Activated CD4-positive, alpha-beta T cell treated with anti-CD3 and anti-CD28 coated beads, Interleukin-2, amount 10 ng/mL, durations not matched to agents 7 days and 5 days (primary cell): ENCODE results near the gene PPFIA4. TPM values are rescaled to one million over a fixed set of nuclear protein-coding genes. Genes with fewer than 3 reads are reported as not detected.
"Not testable (repeated sequence)": the region's sequence is repeated elsewhere in the genome, so short reads cannot be mapped to it uniquely, and the experiment has no call there.

ENCODE experiments used
- CTCF ChIA-PET: fragments of 350-600 bp; sonication (Branson Sonifier 250); formaldehyde crosslinking; loops from one replicate; lab custom pipeline; 2021; ENCODE audit warnings: antibody characterized with exemption; lab: Charles Lee
- POLR2A ChIA-PET: fragments of 350-600 bp; sonication (Branson Sonifier 250); formaldehyde crosslinking; loops from one replicate; lab custom pipeline; 2021; ENCODE audit warnings: antibody characterized with exemption; lab: Charles Lee
- DNase-seq: peaks from one replicate; pipeline ENCODE4 v3.0.0-alpha.2; 2020
- H3K27ac Mint-ChIP-seq: one replicate; pipeline ENCODE4 v1.8.0; 2021; ENCODE audit warnings: mild to moderate bottlenecking, moderate library complexity, mixed read lengths
- H3K27me3 Mint-ChIP-seq: one replicate; pipeline ENCODE4 v1.8.0; 2021; ENCODE audit warnings: mixed read lengths
- H3K36me3 Mint-ChIP-seq: one replicate; pipeline ENCODE4 v1.8.0; 2021; ENCODE audit warnings: low read depth, mixed read lengths
- H3K4me1 Mint-ChIP-seq: one replicate; pipeline ENCODE4 v1.8.0; 2021; ENCODE audit warnings: mixed read lengths
- H3K4me3 Mint-ChIP-seq: one replicate; pipeline ENCODE4 v1.8.0; 2021; ENCODE audit warnings: mild to moderate bottlenecking, moderate library complexity, mixed read lengths
- H3K9me3 Mint-ChIP-seq: one replicate; pipeline ENCODE4 v1.8.0; 2021; ENCODE audit warnings: mixed read lengths
- total RNA-seq, 2 experiments: library from RNA; stranded (reverse); gene quantifications; one replicate each; pipeline ENCODE4 v1.2.3, GENCODE V29; 2021

The PPFIA4 gene
- total RNA-seq = 10 to 100 TPM; 13.7 to 16.1 TPM

DNA sequence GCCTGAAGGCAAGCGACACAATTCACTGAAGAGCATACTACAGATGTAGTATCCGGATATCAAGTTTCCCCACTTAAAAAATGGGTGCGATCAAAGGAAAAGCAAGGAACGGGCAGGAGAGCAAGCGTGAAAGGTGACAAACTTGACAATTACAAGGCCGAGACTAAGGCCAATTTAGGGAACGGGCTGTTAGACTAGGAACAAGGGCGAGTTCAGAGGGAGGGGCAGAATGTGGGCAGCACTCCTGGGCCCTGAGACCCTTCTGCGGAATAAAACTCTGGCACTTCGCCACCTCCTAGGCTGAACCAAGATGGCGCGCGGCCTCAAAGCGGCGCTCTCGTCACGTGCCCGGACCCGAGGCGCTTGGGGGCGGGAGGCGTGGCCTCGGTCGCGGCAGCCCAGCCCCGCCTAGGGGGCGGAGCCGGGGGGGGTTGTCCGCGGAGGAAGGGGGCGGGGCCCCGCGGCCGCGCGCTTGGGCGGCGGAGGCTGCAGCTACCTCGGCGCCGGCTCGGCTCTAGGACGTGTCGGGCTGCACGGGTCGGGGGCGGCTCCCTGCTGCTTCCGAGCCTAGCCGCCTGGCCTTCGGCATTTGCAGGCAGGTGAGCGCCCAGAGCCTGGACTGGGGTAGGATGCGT lies at the start of gene PPFIA4:
TSS of gene PPFIA4 (plus strand) at position 461 of the 635 bp plus-strand sequence. CDS start 12,518 bp downstream, outside the sequence.
- POLR2A ChIA-PET = interaction anchor here (0.6 to 0.7 kb wide), 3 partner anchors 15 to 871 kb away, joined by 3 to 4 read pairs (median 3); partner anchors contain the start of gene TMEM183A
- Mint-ChIP-seq H3K36me3 (peaks cover 34% of the 10 kb centered on the region), H3K27me3 (peaks cover 2% of the 10 kb centered on the region), H3K9me3 (peaks cover 4% of the 10 kb centered on the region), H3K4me3 (peak within 1 kb of the TSS; percentile 67), H3K27ac (peak within 1 kb of the TSS; percentile 83), H3K4me1 (peaks cover 21% of the 10 kb centered on the region)
- peak; percentile 86 for DNase-seq
- CTCF ChIA-PET = interaction anchor here (1.0 to 3.2 kb wide), 4 partner anchors 9 to 247 kb away, joined by 3 to 25 read pairs (median 4); partner anchors contain the start of gene TMEM183A

DNA sequence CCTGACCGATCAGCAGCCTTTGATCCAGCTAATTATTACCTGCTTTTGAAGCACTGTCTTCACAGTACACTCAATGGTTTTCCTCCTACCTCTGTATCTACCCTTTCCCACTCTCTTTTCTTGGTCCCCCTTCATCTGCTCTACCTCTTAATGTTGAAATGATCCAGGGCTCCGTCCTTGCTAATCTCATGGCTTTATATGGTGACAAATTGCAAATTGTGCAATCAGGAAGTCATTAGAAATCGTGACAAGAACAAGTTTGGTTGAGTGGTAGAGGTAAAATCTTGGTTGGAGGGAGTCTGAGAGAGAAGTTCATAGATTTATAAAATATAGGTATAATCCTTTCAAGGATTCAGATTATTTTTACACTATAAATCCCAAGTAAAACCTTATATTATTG lies 49.7 kb upstream of the PPFIA4 start:
- no peaks in the 10 kb centered on the region for H3K36me3 Mint-ChIP-seq
- ChIA-PET POLR2A (no interaction called here), CTCF (interaction anchor here (0.6 kb wide), 1 partner anchor 195 kb away, joined by 3 read pairs; no protein-coding TSS in a partner anchor)
- no peaks in the 10 kb centered on the region for H3K9me3 Mint-ChIP-seq
- H3K27me3 Mint-ChIP-seq = peaks cover 37% of the 10 kb centered on the region
- no peaks in the 10 kb centered on the region for H3K4me1 Mint-ChIP-seq
- no peak overlapping the region for H3K4me3 Mint-ChIP-seq
- H3K27ac Mint-ChIP-seq = no peak overlapping the region
- no peak for DNase-seq

- no peak overlapping the region for H3K27ac Mint-ChIP-seq
- H3K4me3 Mint-ChIP-seq = no peak overlapping the region
- no peaks in the 10 kb centered on the region for H3K4me1 Mint-ChIP-seq
- H3K27me3 Mint-ChIP-seq = peaks cover 30% of the 10 kb centered on the region
- POLR2A ChIA-PET = no interaction called here
- DNase-seq = no peak
- CTCF ChIA-PET = interaction anchor here (1.7 kb wide), 1 partner anchor 11 kb away, joined by 6 read pairs; no protein-coding TSS in a partner anchor
- no peaks in the 10 kb centered on the region for H3K9me3 Mint-ChIP-seq
- H3K36me3 Mint-ChIP-seq = no peaks in the 10 kb centered on the region
These were observed 46.8 kb upstream of the PPFIA4 start for GRCh38 chr1:202979459-202979858.

DNA sequence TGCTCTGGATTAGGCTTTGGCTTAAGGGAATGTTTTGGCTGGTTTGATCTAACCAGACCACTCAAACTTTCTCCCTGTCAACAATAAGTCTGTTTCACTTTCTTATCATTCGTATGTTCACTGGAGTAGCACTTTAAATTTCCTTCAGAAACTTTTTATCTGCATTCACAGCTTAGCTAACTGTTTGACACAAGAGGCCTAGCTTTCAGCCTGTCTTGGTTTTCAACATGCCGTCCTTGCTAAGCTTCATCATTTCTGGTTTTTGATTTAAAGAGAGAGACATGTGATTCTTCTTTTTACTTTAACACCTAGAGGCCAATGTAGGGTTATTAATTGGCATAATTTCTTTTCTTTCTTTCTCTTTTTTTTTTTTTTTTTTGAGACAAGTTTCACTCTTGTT lies 44.4 kb upstream of the PPFIA4 start:
- Mint-ChIP-seq H3K27me3 (peaks cover 24% of the 10 kb centered on the region), H3K9me3 (no peaks in the 10 kb centered on the region), H3K27ac (no peak overlapping the region), H3K36me3 (no peaks in the 10 kb centered on the region), H3K4me1 (peaks cover 1% of the 10 kb centered on the region), H3K4me3 (no peak overlapping the region)
- ChIA-PET CTCF (interaction anchor here (0.6 to 0.9 kb wide), 3 partner anchors 15 to 79 kb away, joined by 3 to 4 read pairs (median 3); partner anchors contain the start of gene CYB5R1), POLR2A (no interaction called here)
- no peak for DNase-seq

DNA sequence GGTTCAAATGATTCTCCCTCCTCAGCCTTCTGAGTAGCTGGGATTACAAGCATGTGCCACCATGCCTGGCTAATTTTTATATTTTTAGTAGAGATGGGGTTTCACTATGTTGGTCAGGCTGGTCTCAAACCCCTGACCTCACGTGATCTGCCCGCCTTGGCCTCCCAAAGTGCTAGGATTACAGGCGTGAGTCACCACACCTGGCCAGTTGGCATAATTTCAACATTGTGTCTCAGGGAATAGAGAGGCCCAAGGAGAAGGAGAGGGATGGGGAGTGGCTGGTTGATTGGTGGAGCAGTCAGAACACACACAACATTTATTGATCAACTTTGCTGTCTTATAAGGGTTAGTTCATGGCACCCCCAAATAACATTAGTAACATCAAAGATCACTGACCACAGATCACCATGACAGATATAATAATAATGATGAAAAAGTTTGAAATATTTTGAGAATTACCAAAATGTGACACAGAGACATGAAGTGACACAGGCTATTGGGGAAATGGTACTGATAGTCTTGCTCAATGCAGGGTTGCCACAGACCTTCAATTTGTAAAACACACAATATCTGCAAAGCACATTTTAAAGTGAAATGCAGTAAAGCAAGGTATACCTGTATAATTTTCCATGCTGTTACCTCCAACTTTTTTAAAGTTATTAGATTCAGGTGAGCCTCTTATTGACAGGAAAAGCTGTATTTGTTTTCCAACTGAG lies 43.4 kb upstream of the PPFIA4 start:
- Mint-ChIP-seq H3K36me3 (no peaks in the 10 kb centered on the region), H3K9me3 (no peaks in the 10 kb centered on the region), H3K4me3 (no peak overlapping the region), H3K4me1 (peaks cover 1% of the 10 kb centered on the region), H3K27ac (no peak overlapping the region), H3K27me3 (peaks cover 17% of the 10 kb centered on the region)
- CTCF ChIA-PET = interaction anchor here (0.6 to 0.8 kb wide), 2 partner anchors 16 to 62 kb away, joined by 3 to 4 read pairs; partner anchors contain the start of gene CYB5R1
- no peak for DNase-seq
- POLR2A ChIA-PET = interaction anchor here (0.7 kb wide), 1 partner anchor 97 kb away, joined by 8 read pairs; no protein-coding TSS in a partner anchor

GRCh38 chr1:202986120-202986519 lies 40.2 kb upstream of the PPFIA4 start:
- CTCF ChIA-PET, H3K4me1 Mint-ChIP-seq, H3K4me3 Mint-ChIP-seq, H3K9me3 Mint-ChIP-seq, POLR2A ChIA-PET, DNase-seq, H3K27ac Mint-ChIP-seq, H3K36me3 Mint-ChIP-seq: not testable (repeated sequence)
- H3K27me3 Mint-ChIP-seq = peaks cover 13% of the 10 kb centered on the region

- ChIA-PET POLR2A (no interaction called here), CTCF (interaction anchor here (0.6 to 1.7 kb wide), 6 partner anchors 12 to 645 kb away, joined by 3 to 5 read pairs (median 3); partner anchors contain the start of gene TMEM183A)
- Mint-ChIP-seq H3K4me3 (no peak overlapping the region), H3K9me3 (no peaks in the 10 kb centered on the region), H3K4me1 (peaks cover 1% of the 10 kb centered on the region), H3K27me3 (peaks cover 23% of the 10 kb centered on the region), H3K36me3 (no peaks in the 10 kb centered on the region), H3K27ac (no peak overlapping the region)
- DNase-seq = no peak
These were observed 39.0 kb upstream of the PPFIA4 start for GRCh38 chr1:202987255-202987654.

DNA sequence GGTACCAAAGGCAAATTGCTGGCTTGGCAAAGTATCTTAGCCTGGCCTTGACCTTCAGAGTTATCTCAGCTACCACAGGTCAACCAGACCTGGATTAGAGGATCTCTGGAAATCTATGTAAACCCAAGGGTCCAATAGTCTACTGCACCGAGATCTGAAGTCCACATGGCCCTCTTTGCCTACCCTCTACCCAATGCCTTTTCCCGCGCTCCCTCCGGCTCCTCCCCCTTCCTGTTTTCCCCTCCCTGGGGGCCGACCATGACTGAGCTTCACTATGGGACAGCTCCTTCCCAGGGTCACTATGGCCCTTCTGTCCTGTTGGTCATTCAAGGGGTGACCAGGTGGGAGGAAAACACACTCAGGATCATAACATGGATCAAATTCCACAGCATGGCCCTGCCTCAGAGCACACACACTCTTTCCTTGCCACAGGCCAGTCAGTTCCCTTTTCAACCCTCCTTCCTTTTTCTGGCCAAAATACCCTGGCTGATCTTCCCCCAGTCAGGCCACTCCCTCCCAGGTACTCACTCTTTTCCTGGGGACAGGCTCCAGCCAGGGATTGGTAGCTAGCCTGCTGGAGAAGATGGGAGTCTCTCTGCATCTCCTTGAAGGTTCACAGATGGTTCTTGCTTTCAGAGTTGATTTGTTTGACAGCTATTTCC lies 38.2 kb upstream of the PPFIA4 start:
- H3K36me3 Mint-ChIP-seq = no peaks in the 10 kb centered on the region
- DNase-seq = no peak
- H3K4me3 Mint-ChIP-seq = no peak overlapping the region
- H3K27ac Mint-ChIP-seq = no peak overlapping the region
- POLR2A ChIA-PET = no interaction called here
- CTCF ChIA-PET = interaction anchor here (0.6 to 1.7 kb wide), 6 partner anchors 9 to 645 kb away, joined by 3 to 4 read pairs (median 4); partner anchors contain the start of gene TMEM183A
- H3K4me1 Mint-ChIP-seq = peaks cover 1% of the 10 kb centered on the region
- H3K27me3 Mint-ChIP-seq = peaks cover 26% of the 10 kb centered on the region
- H3K9me3 Mint-ChIP-seq = no peaks in the 10 kb centered on the region

DNA sequence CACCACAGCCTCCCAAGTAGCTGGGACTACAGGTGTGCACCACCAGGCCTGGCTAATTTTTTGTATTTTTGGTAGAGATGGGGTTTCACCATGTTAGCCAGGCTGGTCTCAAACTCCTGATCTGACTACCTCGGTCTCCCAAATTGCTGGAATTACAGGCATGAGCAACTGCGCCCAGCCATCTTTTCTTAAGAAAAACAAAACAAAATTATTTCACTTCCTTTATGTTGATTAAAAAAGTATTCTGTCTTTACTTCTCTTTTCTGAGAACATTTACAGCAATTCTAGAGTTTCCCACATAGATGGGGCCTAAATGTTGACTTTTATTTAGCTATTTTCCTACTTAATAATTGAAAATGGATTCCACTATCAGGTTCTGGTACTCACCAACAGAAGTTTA lies 36.4 kb upstream of the PPFIA4 start:
- CTCF ChIA-PET = interaction anchor here (1.3 to 2.6 kb wide), 3 partner anchors 9 to 50 kb away, joined by 3 to 6 read pairs (median 3); partner anchors contain the start of gene TMEM183A
- no peak for DNase-seq
- Mint-ChIP-seq H3K4me1 (peaks cover 1% of the 10 kb centered on the region), H3K27ac (no peak overlapping the region), H3K36me3 (no peaks in the 10 kb centered on the region), H3K4me3 (no peak overlapping the region), H3K27me3 (peaks cover 38% of the 10 kb centered on the region), H3K9me3 (no peaks in the 10 kb centered on the region)
- POLR2A ChIA-PET = interaction anchor here (0.7 kb wide), 1 partner anchor 18 kb away, joined by 4 read pairs; no protein-coding TSS in a partner anchor

- Mint-ChIP-seq H3K9me3 (no peaks in the 10 kb centered on the region), H3K4me3 (no peak overlapping the region), H3K36me3 (no peaks in the 10 kb centered on the region), H3K27ac (no peak overlapping the region), H3K27me3 (peaks cover 50% of the 10 kb centered on the region), H3K4me1 (no peaks in the 10 kb centered on the region)
- POLR2A ChIA-PET = no interaction called here
- CTCF ChIA-PET = interaction anchor here (0.6 to 2.6 kb wide), 3 partner anchors 8 to 630 kb away, joined by 3 to 6 read pairs (median 6); no protein-coding TSS in a partner anchor
- no peak for DNase-seq
These were observed 35.2 kb upstream of the PPFIA4 start for GRCh38 chr1:202991112-202991511.

- CTCF ChIA-PET = interaction anchor here (0.6 kb wide), 1 partner anchor 25 kb away, joined by 4 read pairs; no protein-coding TSS in a partner anchor
- peaks cover 9% of the 10 kb centered on the region for H3K4me1 Mint-ChIP-seq
- H3K27me3 Mint-ChIP-seq = peaks cover 69% of the 10 kb centered on the region
- POLR2A ChIA-PET = no interaction called here
- no peak overlapping the region for H3K4me3 Mint-ChIP-seq
- H3K9me3 Mint-ChIP-seq = no peaks in the 10 kb centered on the region
- H3K27ac Mint-ChIP-seq = no peak overlapping the region
- no peak for DNase-seq
- no peaks in the 10 kb centered on the region for H3K36me3 Mint-ChIP-seq
These were observed 31.5 kb upstream of the PPFIA4 start for GRCh38 chr1:202994756-202995155.
